DMS53 (cell line): ENCODE results near the gene ENSA.
"Not testable (repeated sequence)": the region's sequence is repeated elsewhere in the genome, so short reads cannot be mapped to it uniquely, and the experiment has no call there.

Experiments
- DNase-seq: peaks from one replicate; lab custom pipeline; 2025; lab: John Stamatoyannopoulos, UW

The ENSA gene

GRCh38 chr1:150629115-150629928, at the start of gene ENSA:
Gene ENSA, minus strand, starts transcription at chr1:150629612. Its CDS starts 142 bp downstream, at chr1:150629470.
- DNase-seq = peak; percentile 100

DNA sequence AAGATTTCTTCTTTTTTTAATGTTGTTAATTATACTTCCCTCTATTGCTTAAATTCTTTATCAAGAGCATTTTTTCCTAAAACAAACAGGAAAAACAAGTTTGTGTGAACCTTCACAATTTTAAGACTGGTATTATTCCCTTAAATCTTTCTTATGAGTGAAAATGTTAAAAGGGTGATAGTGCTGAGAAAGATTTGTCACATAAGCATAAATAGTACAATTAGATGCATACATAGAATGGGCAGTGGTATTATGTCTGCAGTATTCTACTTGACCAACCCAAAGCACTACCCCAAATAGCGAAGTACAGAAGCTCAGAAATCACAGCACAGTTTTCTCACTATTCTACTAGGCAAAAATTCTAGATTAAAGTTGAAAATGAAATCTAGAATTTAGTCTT, 49.6 kb upstream of the ENSA start:
- DNase-seq = no peak

DNA sequence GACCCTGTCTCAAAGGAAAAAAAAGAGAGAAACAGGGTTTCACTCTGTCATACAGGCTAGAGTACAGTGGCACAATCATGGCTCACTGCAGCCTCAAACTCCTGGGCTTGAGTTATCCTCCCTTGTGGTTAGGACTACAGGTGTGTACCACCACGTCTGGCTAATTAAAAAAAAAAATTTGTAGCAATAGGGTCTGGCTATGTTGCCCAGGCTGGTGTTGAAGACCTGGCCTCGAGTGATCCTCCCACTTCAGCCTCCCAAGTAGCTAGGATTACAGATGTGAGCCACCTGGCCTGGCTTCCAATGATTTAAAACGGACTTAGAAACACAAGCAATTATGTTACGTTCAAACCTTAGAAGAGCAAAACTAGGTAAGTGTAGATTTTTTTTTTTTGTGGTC, 45.5 kb upstream of the ENSA start:
- no peak for DNase-seq

- DNase-seq = no peak
Measured at GRCh38 chr1:150663321-150663720, 33.9 kb upstream of the ENSA start.

- no peak for DNase-seq
Measured at GRCh38 chr1:150662811-150663210, 33.4 kb upstream of the ENSA start.

- DNase-seq = no peak
Measured at GRCh38 chr1:150661156-150661555, 31.7 kb upstream of the ENSA start.

GRCh38 chr1:150660584-150660983, 31.2 kb upstream of the ENSA start:
- no peak for DNase-seq

GRCh38 chr1:150657064-150657463, 27.7 kb upstream of the ENSA start:
- DNase-seq = not testable (repeated sequence)

DNA sequence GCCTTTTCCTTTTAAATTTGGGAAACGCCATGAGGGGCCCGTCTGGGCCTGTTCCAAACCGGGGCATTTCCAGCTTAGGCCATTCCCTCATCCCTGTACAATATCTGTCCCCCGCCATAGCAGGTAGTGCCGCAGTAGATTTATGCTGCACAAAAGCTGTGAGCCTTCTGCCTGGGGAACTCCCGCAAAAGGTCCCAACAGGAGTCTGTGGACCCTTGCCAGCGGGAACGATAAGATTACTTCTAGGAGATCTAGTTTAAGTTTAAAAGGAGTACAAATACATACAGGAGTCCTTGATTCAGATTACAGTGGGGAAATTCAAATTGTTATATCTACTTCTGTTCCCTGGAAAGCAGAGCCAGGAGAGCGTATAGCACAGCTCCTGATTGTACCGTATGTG, 25.2 kb upstream of the ENSA start:
- DNase-seq = not testable (repeated sequence)

DNA sequence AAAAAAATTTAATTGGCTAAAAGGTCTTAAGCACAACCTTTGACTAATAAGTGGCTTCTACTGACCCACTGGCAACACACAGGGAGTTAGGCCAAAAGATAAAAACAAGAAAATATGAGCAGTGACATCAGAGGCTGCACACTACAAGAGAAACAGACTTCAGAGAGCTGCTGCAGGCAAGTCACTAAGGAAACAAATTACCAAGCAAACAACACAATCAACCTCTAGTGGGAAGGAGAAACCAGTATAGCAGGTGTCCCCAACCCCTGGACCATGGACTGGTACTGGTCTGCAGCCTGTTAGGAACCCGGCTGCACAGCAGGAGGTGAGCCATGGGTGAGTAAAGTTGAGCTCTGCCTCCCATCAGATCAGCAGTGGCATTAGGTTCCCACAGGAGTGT, 20.8 kb upstream of the ENSA start:
- DNase-seq = peak; percentile 91

GRCh38 chr1:150649441-150650075, 20.1 kb upstream of the ENSA start:
- no peak for DNase-seq

DNA sequence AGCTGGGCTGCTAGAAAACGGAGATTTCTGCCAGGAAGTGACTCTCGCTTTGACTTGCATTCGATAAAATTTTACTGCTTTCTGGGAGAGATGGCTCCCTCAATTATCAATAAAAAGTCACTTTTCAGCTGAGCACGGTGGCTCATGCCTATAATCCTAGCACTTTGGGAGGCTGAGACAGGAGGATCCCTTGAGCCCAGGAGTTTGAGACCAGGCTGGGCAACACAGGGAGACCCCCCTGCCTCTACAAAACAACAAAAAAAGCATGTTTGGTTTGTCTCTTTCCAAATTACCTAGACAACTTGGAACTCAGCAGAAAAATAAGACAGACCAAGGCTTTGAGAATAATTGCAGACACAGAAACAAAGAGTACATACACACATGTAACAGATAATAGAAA, 12.9 kb upstream of the ENSA start:
- no peak for DNase-seq

DNA sequence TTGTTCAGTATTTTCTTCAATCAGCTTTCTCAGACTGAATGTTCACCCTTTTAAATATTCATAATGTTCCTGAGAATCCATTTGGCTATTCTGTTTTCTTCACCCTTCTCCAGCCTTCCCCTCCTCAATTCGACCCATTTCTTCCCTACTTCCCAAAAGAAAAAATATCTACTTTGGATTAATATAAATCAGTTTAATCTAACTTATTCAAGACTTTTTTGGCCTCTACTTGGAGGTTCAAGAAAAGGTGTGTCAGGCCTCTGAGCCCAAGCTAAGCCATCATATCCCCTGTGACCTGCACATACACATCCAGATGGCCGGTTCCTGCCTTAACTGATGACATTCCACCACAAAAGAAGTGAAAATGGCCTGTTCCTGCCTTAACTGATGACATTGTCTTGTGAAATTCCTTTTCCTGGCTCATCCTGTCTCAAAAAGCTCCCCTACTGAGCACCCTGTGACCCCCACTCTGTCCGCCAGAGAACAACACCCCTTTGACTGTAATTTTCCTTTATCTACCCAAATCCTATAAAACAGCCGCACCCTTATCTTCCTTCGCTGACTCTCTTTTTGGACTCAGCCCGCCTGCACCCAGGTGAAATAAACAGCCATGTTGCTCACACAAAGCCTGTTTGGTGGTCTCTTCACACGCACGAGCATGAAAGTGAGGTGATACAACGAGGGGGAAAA, 11.9 kb upstream of the ENSA start:
- not testable (repeated sequence) for DNase-seq

- DNase-seq = peak; percentile 71
Measured at GRCh38 chr1:150638430-150638829, 9.0 kb upstream of the ENSA start.

GRCh38 chr1:150634839-150635622, 5.6 kb upstream of the ENSA start:
- peak; percentile 66 for DNase-seq

GRCh38 chr1:150628766-150629114, 672 bp downstream of the ENSA start:
- DNase-seq = no peak

DNA sequence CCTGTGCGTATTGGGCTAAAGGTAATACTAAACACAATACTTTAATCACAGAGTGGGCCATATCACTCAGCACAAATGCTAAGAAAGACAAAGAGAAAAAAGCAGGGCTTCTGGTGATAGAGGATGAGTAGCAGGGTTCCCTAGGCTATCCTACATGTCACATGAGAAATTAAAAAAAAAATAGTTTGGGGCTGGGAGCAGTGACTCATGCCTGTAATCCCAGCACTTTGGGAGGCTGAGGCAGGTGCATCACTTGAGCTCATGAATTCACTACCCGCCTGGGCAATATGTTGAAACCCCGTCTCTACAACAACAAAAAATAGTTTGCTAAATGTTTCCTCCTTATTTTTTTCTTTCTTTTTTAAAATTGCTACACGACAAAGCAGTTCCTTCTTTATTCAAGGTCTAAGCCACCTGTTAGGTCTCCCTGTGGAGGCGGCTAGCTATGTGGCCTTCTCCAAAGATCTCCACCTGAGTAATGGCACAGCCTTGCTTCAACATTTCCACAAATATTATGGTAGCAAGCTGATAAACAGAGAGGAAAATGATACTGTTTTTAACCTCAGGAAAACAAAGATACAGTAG, 1.5 kb downstream of the ENSA start:
- peak; percentile 49 for DNase-seq

GRCh38 chr1:150626150-150626549, 3.3 kb downstream of the ENSA start:
- DNase-seq = no peak

DNA sequence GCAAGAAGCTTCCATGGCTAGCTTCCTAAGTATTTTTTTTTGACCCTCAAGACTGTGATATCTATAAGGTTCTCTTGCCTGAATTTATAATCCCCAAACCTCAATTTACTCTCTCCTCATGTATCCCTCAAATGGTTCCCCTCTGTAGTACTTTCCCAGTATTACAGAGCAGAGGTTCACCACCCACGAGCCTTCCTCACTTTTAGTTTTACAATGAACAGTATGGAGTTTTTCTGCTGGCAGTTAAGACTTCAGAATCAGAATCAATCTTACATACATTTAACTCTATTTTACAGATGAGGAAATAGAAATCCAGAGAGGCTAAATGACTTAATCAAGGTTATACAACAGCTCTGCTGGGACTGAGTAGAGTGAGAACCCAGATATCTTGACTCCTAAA, 4.9 kb downstream of the ENSA start:
- not testable (repeated sequence) for DNase-seq

- not testable (repeated sequence) for DNase-seq
Measured at GRCh38 chr1:150624134-150624533, 5.3 kb downstream of the ENSA start.

DNA sequence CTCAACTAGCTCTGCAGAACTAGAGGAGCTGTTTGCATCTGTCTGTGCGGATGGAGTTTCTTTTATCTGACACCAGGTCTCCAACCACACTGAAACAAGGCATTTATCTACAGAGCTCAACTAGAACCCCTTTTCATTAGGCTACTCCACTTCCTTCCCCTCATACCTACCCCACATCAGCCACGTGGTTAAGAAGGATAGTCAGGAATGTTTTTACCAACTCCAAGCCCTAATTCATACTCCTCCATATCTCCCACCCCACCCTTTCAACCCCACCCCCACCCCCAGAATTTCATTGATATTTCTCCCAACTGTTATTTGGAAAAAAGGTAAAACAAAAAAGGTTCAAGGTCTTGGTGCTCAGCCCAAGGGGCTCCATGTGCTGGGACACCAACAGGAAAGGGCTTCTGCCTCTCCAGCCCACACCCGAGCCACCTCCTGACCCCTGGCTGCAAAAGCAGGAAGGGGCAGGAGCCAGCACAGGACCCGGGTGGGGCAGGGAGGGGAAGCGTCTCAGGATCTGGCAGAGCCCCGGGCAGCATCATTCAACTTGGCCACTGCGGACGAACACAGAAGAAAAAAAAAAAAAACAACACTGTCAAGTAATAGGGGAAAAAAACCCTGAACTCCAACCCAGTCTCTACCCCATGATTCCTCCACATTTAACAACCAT, 7.0 kb downstream of the ENSA start:
- no peak for DNase-seq
